Lower lobe of right lung (tissue), 2 donors: Measurements from ENCODE around the gene NR2C2. TPM values are rescaled to one million over a fixed set of nuclear protein-coding genes. Genes with fewer than 3 reads are reported as not detected.

Experiments used
- ATAC-seq, 2 donors: fragments of 200-7000 bp; cut with Tn5 transposase; one replicate each; pipeline ENCODE4 v1.9.1; 2020 to 2022; ENCODE audit warnings: mild to moderate bottlenecking in 2 of 2, moderate library complexity in 2 of 2
- DNase-seq: peaks from one replicate; pipeline ENCODE4 v3.0.0-alpha.2; 2020
- H3K27ac ChIP-seq: fragments of 200-600 bp; one replicate; pipeline ENCODE4 v1.8.0; 2022
- H3K27me3 ChIP-seq: fragments of 200-600 bp; one replicate; pipeline ENCODE4 v1.8.0; 2022; ENCODE audit warnings: low read depth
- H3K36me3 ChIP-seq: fragments of 200-600 bp; one replicate; pipeline ENCODE4 v1.8.0; 2022; ENCODE audit warnings: mild to moderate bottlenecking
- H3K4me1 ChIP-seq: fragments of 200-600 bp; one replicate; pipeline ENCODE4 v1.8.0; 2022
- H3K4me3 ChIP-seq: fragments of 200-600 bp; one replicate; pipeline ENCODE4 v1.8.0; 2022; ENCODE audit warnings: mild to moderate bottlenecking
- H3K9me3 ChIP-seq: fragments of 200-600 bp; one replicate; pipeline ENCODE4 v1.8.0; 2022
- intact Hi-C: fragments of 100-400 bp; cut with DNase I; formaldehyde crosslinking; loops from one replicate; pipeline ENCODE4 v1.11.0; 2022
- total RNA-seq: library from RNA; stranded (reverse); fragmentation: NEBNext Ultra II Directional; extraction: Animal tissue kit (Norgen Biotek cat#: 25700); gene quantifications from one replicate; pipeline ENCODE4 v1.2.1, GENCODE V29; 2021
- TF ChIP-seq, protein P1 (sequence below): fragments of 200-600 bp; IDR thresholded peaks from one replicate; pipeline ENCODE4 v1.8.0; 2022; ENCODE audit warnings: antibody characterized with exemption, mild to moderate bottlenecking
- donor health status: DM: no; HTN: yes; CAD: no; lungs with severe emphysema.

The NR2C2 gene
- total RNA-seq, 1 donor from 2014 or later, result 56.7 TPM

DNA sequence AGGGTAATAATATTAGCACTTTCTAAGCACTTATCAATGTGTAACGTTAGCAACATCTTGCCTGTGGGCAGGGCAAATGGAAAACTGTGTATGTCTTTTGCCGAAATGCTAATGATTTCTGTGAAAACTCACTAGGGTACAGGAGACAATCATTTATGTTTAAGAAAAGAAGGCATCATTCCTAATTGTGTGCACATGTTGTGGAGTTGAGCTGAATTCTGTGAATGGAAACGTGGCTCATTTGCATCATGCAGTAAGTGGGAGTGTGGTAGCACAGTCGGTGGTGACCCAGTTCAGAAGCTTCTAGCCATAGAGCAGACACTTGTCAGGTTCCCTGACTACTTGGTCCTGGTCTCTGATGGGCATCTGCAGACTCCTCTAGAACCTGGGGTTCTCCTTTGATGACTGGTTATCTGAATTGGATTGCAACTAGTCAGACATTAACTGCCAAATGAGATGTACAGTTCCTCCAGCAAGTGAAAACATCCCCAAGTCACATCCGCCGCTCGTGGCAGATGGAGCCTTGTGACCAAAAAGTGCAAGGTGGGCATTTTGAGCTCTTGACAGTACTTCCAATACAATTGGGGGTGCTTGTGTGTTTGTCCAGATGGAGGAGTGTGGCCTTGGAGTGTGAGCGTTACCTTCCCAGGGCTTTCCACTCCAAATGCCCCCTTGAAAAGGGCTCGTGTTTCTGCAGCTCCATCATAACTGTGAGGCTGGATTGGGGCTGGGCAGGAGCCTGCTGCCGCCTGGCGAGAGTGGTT lies 96.2 kb downstream of the NR2C2 start:
- Histone ChIP-seq H3K4me1 (peaks cover 9% of the 10 kb centered on the region), H3K36me3 (peaks cover 99% of the 10 kb centered on the region), H3K27ac (no peak overlapping the region), H3K27me3 (no peaks in the 10 kb centered on the region), H3K4me3 (no peak overlapping the region), H3K9me3 (no peaks in the 10 kb centered on the region)
- DNase-seq (no peak), ATAC-seq (no peak)
- TF ChIP-seq, protein P1, sequence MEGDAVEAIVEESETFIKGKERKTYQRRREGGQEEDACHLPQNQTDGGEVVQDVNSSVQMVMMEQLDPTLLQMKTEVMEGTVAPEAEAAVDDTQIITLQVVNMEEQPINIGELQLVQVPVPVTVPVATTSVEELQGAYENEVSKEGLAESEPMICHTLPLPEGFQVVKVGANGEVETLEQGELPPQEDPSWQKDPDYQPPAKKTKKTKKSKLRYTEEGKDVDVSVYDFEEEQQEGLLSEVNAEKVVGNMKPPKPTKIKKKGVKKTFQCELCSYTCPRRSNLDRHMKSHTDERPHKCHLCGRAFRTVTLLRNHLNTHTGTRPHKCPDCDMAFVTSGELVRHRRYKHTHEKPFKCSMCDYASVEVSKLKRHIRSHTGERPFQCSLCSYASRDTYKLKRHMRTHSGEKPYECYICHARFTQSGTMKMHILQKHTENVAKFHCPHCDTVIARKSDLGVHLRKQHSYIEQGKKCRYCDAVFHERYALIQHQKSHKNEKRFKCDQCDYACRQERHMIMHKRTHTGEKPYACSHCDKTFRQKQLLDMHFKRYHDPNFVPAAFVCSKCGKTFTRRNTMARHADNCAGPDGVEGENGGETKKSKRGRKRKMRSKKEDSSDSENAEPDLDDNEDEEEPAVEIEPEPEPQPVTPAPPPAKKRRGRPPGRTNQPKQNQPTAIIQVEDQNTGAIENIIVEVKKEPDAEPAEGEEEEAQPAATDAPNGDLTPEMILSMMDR, result no peak
- intact Hi-C loops, result no loop called here

DNA sequence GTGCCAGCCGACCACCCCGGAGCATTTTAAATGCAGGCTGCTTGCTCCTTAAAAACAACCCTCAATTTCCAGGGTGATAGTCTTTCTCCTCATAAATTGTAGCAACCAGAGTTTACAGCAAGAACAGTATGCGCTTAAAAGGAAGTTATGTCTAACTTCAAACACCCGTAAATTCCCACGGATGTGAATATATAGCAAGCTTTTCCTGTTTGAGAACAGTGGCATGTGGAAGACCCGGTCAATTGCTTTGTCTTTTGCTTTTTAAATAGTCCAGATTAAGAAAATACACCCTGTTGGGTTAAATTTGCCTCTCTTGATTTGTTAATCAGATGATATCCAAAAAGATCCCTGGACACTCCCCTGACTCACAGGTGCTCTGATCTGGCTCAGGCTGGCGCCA lies 96.9 kb downstream of the NR2C2 start:
- TF ChIP-seq, protein P1, result no peak
- no peaks in the 10 kb centered on the region for H3K27me3 ChIP-seq
- no peaks in the 10 kb centered on the region for H3K9me3 ChIP-seq
- no peak overlapping the region for H3K4me3 ChIP-seq
- DNase-seq, result no peak
- peaks cover 100% of the 10 kb centered on the region for H3K36me3 ChIP-seq
- ATAC-seq, result no peak
- no peak overlapping the region for H3K27ac ChIP-seq
- peaks cover 9% of the 10 kb centered on the region for H3K4me1 ChIP-seq
- intact Hi-C loops, result no loop called here

DNA sequence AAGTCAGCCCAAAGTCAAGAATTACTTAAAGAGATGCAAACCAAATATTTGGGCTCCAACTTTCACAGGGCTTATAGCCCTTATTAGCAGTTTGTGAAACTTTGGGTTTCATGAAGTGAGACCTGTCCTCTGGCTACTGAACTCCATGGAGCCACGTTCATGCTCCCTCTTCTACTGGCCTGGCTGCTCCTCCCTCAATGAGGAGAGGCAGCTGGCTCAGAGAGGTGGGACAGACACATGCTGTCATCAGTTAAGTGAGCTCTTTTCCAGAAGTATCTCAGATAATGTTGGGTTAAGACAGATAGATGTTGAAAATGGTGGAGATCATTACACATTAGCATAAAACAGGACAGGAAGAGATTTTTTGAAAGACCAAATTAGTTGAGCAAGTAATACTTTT lies 98.3 kb downstream of the NR2C2 start:
- H3K4me1 ChIP-seq, result peaks cover 9% of the 10 kb centered on the region
- DNase-seq (no peak), ATAC-seq (no peak)
- TF ChIP-seq, protein P1, result no peak
- no peaks in the 10 kb centered on the region for H3K27me3 ChIP-seq
- no peaks in the 10 kb centered on the region for H3K9me3 ChIP-seq
- intact Hi-C loops, result no loop called here
- H3K27ac ChIP-seq, result no peak overlapping the region
- peaks cover 100% of the 10 kb centered on the region for H3K36me3 ChIP-seq
- H3K4me3 ChIP-seq, result no peak overlapping the region

DNA sequence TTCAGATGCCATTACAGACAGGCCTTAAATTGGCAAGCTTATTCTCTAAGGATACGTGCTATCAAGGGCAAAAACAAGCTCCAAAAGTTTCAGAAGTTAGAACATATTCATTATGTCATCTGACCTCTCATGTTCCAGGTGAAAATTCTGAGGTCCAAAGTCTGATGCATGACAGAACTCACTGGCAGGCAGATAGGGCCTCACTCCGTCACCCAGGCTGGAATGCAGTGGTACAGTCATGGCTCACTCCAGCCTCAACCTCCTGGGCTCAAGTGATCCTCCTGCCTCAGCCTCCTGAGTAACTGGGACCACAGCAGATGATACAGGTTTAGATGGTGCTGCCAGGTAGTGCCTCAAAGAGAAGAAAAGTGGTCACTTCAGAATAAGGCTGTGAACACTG lies 102.2 kb downstream of the NR2C2 start:
- DNase-seq (no peak), ATAC-seq (no peak)
- Histone ChIP-seq H3K9me3 (no peaks in the 10 kb centered on the region), H3K4me3 (no peak overlapping the region), H3K27me3 (no peaks in the 10 kb centered on the region), H3K36me3 (peaks cover 88% of the 10 kb centered on the region), H3K27ac (no peak overlapping the region), H3K4me1 (peaks cover 2% of the 10 kb centered on the region)
- TF ChIP-seq, protein P1, result no peak
- intact Hi-C loops, result no loop called here

DNA sequence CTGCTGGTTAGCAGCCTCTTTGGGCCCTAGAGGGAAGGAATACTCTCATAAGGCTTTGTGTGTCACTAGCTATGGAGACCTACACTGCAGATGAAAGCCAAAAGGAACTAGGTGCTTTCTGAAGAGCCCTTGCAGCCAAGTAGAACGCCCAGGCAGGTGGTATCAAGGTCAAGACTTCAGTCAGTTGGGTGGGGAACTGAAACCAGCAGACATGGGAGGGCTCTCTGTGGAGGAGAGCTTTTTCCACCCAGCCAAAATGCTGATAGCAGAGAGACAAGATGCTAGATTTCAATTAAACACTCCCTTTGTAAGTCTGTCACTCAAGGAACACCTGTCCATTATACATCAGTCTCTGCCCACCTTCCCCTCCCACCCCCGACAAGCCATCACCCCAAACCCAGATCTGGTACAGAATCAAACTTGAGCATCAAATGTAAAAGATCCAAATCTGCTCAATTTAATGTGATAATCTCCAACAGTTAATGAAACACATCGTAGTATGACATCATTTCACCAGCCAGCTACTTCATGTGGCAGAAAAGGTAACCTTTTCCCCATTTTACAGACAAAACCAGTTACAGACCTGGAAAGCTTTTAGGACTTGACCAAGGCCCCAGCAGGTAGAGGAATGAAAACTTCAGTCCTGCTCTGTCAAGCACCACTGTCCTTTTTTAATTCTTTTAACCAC lies 103.2 kb downstream of the NR2C2 start:
- Histone ChIP-seq H3K27ac (no peak overlapping the region), H3K4me1 (no peaks in the 10 kb centered on the region), H3K36me3 (peaks cover 78% of the 10 kb centered on the region), H3K9me3 (no peaks in the 10 kb centered on the region), H3K27me3 (no peaks in the 10 kb centered on the region), H3K4me3 (no peak overlapping the region)
- DNase-seq (no peak), ATAC-seq (no peak)
- TF ChIP-seq, protein P1, result no peak
- intact Hi-C loops, result no loop called here
